ENCODE measurements around the gene ANXA8. TPM values are rescaled to one million over a fixed set of nuclear protein-coding genes. Genes with fewer than 3 reads are reported as not detected.
"Not testable (repeated sequence)": the region's sequence is repeated elsewhere in the genome, so short reads cannot be mapped to it uniquely, and the experiment has no call there.

The ANXA8 gene
- total and polyA plus RNA-seq, 4 donors, result 0.09 to 1.6 (median 1.1) TPM

GRCh38 chr10:47481768-47482181 lies 2.1 kb downstream of the ANXA8 start:
- H3K27me3 ChIP-seq (ENCODE audit: control insufficient read depth in 4 of 4, insufficient read depth in 4 of 4, low read length in 3 of 4); H3K27ac ChIP-seq (ENCODE audit: low read depth in 1 of 2, low read length in 2 of 2); H3K9ac ChIP-seq (ENCODE audit: low read depth in 1 of 2, low read length in 2 of 2); H3K9me3 ChIP-seq (ENCODE audit: control insufficient read depth in 4 of 4, low read length in 3 of 4); H3K4me3 ChIP-seq (ENCODE audit: low read depth in 1 of 3, low read length in 3 of 3); DNase-seq (ENCODE audit: low spot score); H3K4me1 ChIP-seq (ENCODE audit: control insufficient read depth in 4 of 4, insufficient read depth in 4 of 4, low read length in 3 of 4); H3K36me3 ChIP-seq (ENCODE audit: control insufficient read depth in 4 of 4, insufficient read depth in 3 of 4, low read depth in 1 of 4, low read length in 3 of 4): not testable (repeated sequence)
- WGBS, result 88% methylated on average over 5 of the region's 6 CpGs

- H3K4me3 ChIP-seq (ENCODE audit: low read depth in 1 of 3, low read length in 3 of 3); H3K9me3 ChIP-seq (ENCODE audit: control insufficient read depth in 4 of 4, low read length in 3 of 4); DNase-seq (ENCODE audit: low spot score); H3K4me1 ChIP-seq (ENCODE audit: control insufficient read depth in 4 of 4, insufficient read depth in 4 of 4, low read length in 3 of 4); H3K9ac ChIP-seq (ENCODE audit: low read depth in 1 of 2, low read length in 2 of 2); H3K27ac ChIP-seq (ENCODE audit: low read depth in 1 of 2, low read length in 2 of 2); H3K27me3 ChIP-seq (ENCODE audit: control insufficient read depth in 4 of 4, insufficient read depth in 4 of 4, low read length in 3 of 4); H3K36me3 ChIP-seq (ENCODE audit: control insufficient read depth in 4 of 4, insufficient read depth in 3 of 4, low read depth in 1 of 4, low read length in 3 of 4): not testable (repeated sequence)
- 70% methylated on average over 8 of the region's 10 CpGs for WGBS
Observed at GRCh38 chr10:47481182-47481766, 2.6 kb downstream of the ANXA8 start.

- not testable (repeated sequence) for H3K9me3 ChIP-seq (ENCODE audit: control insufficient read depth in 4 of 4, low read length in 3 of 4); H3K9ac ChIP-seq (ENCODE audit: low read depth in 1 of 2, low read length in 2 of 2); H3K27me3 ChIP-seq (ENCODE audit: control insufficient read depth in 4 of 4, insufficient read depth in 4 of 4, low read length in 3 of 4); H3K36me3 ChIP-seq (ENCODE audit: control insufficient read depth in 4 of 4, insufficient read depth in 3 of 4, low read depth in 1 of 4, low read length in 3 of 4); DNase-seq (ENCODE audit: low spot score); H3K4me1 ChIP-seq (ENCODE audit: control insufficient read depth in 4 of 4, insufficient read depth in 4 of 4, low read length in 3 of 4); H3K27ac ChIP-seq (ENCODE audit: low read depth in 1 of 2, low read length in 2 of 2); H3K4me3 ChIP-seq (ENCODE audit: low read depth in 1 of 3, low read length in 3 of 3)
- WGBS, result no CpG with 5 or more reads among the region's 3 CpGs
Observed at GRCh38 chr10:47480133-47480532, 3.8 kb downstream of the ANXA8 start.

- H3K27me3 ChIP-seq (ENCODE audit: control insufficient read depth in 4 of 4, insufficient read depth in 4 of 4, low read length in 3 of 4); H3K27ac ChIP-seq (ENCODE audit: low read depth in 1 of 2, low read length in 2 of 2); H3K9me3 ChIP-seq (ENCODE audit: control insufficient read depth in 4 of 4, low read length in 3 of 4); H3K4me3 ChIP-seq (ENCODE audit: low read depth in 1 of 3, low read length in 3 of 3); H3K36me3 ChIP-seq (ENCODE audit: control insufficient read depth in 4 of 4, insufficient read depth in 3 of 4, low read depth in 1 of 4, low read length in 3 of 4); H3K4me1 ChIP-seq (ENCODE audit: control insufficient read depth in 4 of 4, insufficient read depth in 4 of 4, low read length in 3 of 4); H3K9ac ChIP-seq (ENCODE audit: low read depth in 1 of 2, low read length in 2 of 2); DNase-seq (ENCODE audit: low spot score): not testable (repeated sequence)
- WGBS, result 86% methylated on average over 4 of the region's 5 CpGs
Observed at GRCh38 chr10:47478114-47478513, 5.8 kb downstream of the ANXA8 start.

- not testable (repeated sequence) for H3K9ac ChIP-seq (ENCODE audit: low read depth in 1 of 2, low read length in 2 of 2); H3K27ac ChIP-seq (ENCODE audit: low read depth in 1 of 2, low read length in 2 of 2); H3K27me3 ChIP-seq (ENCODE audit: control insufficient read depth in 4 of 4, insufficient read depth in 4 of 4, low read length in 3 of 4); H3K36me3 ChIP-seq (ENCODE audit: control insufficient read depth in 4 of 4, insufficient read depth in 3 of 4, low read depth in 1 of 4, low read length in 3 of 4); DNase-seq (ENCODE audit: low spot score); H3K4me1 ChIP-seq (ENCODE audit: control insufficient read depth in 4 of 4, insufficient read depth in 4 of 4, low read length in 3 of 4); H3K4me3 ChIP-seq (ENCODE audit: low read depth in 1 of 3, low read length in 3 of 3); H3K9me3 ChIP-seq (ENCODE audit: control insufficient read depth in 4 of 4, low read length in 3 of 4)
- 96% methylated on average over 9 of the region's 11 CpGs for WGBS
Observed at GRCh38 chr10:47477078-47477477, 6.8 kb downstream of the ANXA8 start.

GRCh38 chr10:47475101-47475500 lies 8.8 kb downstream of the ANXA8 start:
- DNase-seq (ENCODE audit: low spot score), result peak; percentile 27

GRCh38 chr10:47473516-47473915 lies 10.4 kb downstream of the ANXA8 start:
- H3K9ac ChIP-seq (ENCODE audit: low read depth in 1 of 2, low read length in 2 of 2); H3K36me3 ChIP-seq (ENCODE audit: control insufficient read depth in 4 of 4, insufficient read depth in 3 of 4, low read depth in 1 of 4, low read length in 3 of 4); H3K4me3 ChIP-seq (ENCODE audit: low read depth in 1 of 3, low read length in 3 of 3); H3K4me1 ChIP-seq (ENCODE audit: control insufficient read depth in 4 of 4, insufficient read depth in 4 of 4, low read length in 3 of 4); H3K27me3 ChIP-seq (ENCODE audit: control insufficient read depth in 4 of 4, insufficient read depth in 4 of 4, low read length in 3 of 4); H3K27ac ChIP-seq (ENCODE audit: low read depth in 1 of 2, low read length in 2 of 2); DNase-seq (ENCODE audit: low spot score); H3K9me3 ChIP-seq (ENCODE audit: control insufficient read depth in 4 of 4, low read length in 3 of 4): not testable (repeated sequence)
- no CpG with 5 or more reads among the region's 7 CpGs for WGBS

More at GRCh38 chr10:47475101-47475500, 8.8 kb downstream of the ANXA8 start:
- not testable (repeated sequence) for H3K27me3 ChIP-seq (ENCODE audit: control insufficient read depth in 4 of 4, insufficient read depth in 4 of 4, low read length in 3 of 4); H3K9ac ChIP-seq (ENCODE audit: low read depth in 1 of 2, low read length in 2 of 2); H3K36me3 ChIP-seq (ENCODE audit: control insufficient read depth in 4 of 4, insufficient read depth in 3 of 4, low read depth in 1 of 4, low read length in 3 of 4); H3K4me3 ChIP-seq (ENCODE audit: low read depth in 1 of 3, low read length in 3 of 3); H3K9me3 ChIP-seq (ENCODE audit: control insufficient read depth in 4 of 4, low read length in 3 of 4); H3K4me1 ChIP-seq (ENCODE audit: control insufficient read depth in 4 of 4, insufficient read depth in 4 of 4, low read length in 3 of 4); H3K27ac ChIP-seq (ENCODE audit: low read depth in 1 of 2, low read length in 2 of 2)
- 91% methylated on average over 5 of the region's 5 CpGs for WGBS

- H3K27me3 ChIP-seq (ENCODE audit: control insufficient read depth in 4 of 4, insufficient read depth in 4 of 4, low read length in 3 of 4); H3K27ac ChIP-seq (ENCODE audit: low read depth in 1 of 2, low read length in 2 of 2); H3K9me3 ChIP-seq (ENCODE audit: control insufficient read depth in 4 of 4, low read length in 3 of 4); H3K4me1 ChIP-seq (ENCODE audit: control insufficient read depth in 4 of 4, insufficient read depth in 4 of 4, low read length in 3 of 4); H3K4me3 ChIP-seq (ENCODE audit: low read depth in 1 of 3, low read length in 3 of 3); H3K36me3 ChIP-seq (ENCODE audit: control insufficient read depth in 4 of 4, insufficient read depth in 3 of 4, low read depth in 1 of 4, low read length in 3 of 4); DNase-seq (ENCODE audit: low spot score); H3K9ac ChIP-seq (ENCODE audit: low read depth in 1 of 2, low read length in 2 of 2): not testable (repeated sequence)
- 80% methylated on average over 1 of the region's 3 CpGs for WGBS
Observed at GRCh38 chr10:47472647-47473046, 11.3 kb downstream of the ANXA8 start.

- H3K9me3 ChIP-seq (ENCODE audit: control insufficient read depth in 4 of 4, low read length in 3 of 4); H3K36me3 ChIP-seq (ENCODE audit: control insufficient read depth in 4 of 4, insufficient read depth in 3 of 4, low read depth in 1 of 4, low read length in 3 of 4); H3K27ac ChIP-seq (ENCODE audit: low read depth in 1 of 2, low read length in 2 of 2); DNase-seq (ENCODE audit: low spot score); H3K4me3 ChIP-seq (ENCODE audit: low read depth in 1 of 3, low read length in 3 of 3); H3K9ac ChIP-seq (ENCODE audit: low read depth in 1 of 2, low read length in 2 of 2); H3K4me1 ChIP-seq (ENCODE audit: control insufficient read depth in 4 of 4, insufficient read depth in 4 of 4, low read length in 3 of 4); H3K27me3 ChIP-seq (ENCODE audit: control insufficient read depth in 4 of 4, insufficient read depth in 4 of 4, low read length in 3 of 4): not testable (repeated sequence)
- WGBS, result no CpG with 5 or more reads among the region's 5 CpGs
Observed at GRCh38 chr10:47472072-47472471, 11.8 kb downstream of the ANXA8 start.
